HepG2 (cell line): Measurements from ENCODE around the gene BCKDHA.

ENCODE experiments used
- CSRNP1 ChIP-seq: sonication (generic); formaldehyde crosslinking; IDR thresholded peaks from 2 replicates; pipeline ENCODE4 v1.8.1; 2023; ENCODE audit warnings: mild to moderate bottlenecking, missing genetic modification reagents
- CTCF ChIP-seq: sonication (generic); formaldehyde crosslinking; IDR thresholded peaks from 2 replicates; pipeline ENCODE4 v1.5.0; 2020; ENCODE audit warnings: mild to moderate bottlenecking, missing genetic modification reagents, moderate library complexity
- FOXK1 ChIP-seq: sonication (generic); formaldehyde crosslinking; IDR thresholded peaks from 2 replicates; pipeline ENCODE4 v1.4.0; 2020; ENCODE audit warnings: low read depth, missing genetic modification reagents, borderline replicate concordance
- NFYB ChIP-seq: sonication (generic); formaldehyde crosslinking; IDR thresholded peaks from 2 replicates; pipeline ENCODE4 v1.4.0; 2020; ENCODE audit warnings: missing genetic modification reagents
- NR3C1 ChIP-seq: sonication (generic); formaldehyde crosslinking; IDR thresholded peaks from 2 replicates; pipeline ENCODE4 v1.4.0; 2020; ENCODE audit warnings: missing genetic modification reagents
- RBM22 ChIP-seq: fragments of 200-400 bp; formaldehyde crosslinking; optimal IDR thresholded peaks from 2 replicates; pipeline ENCODE3; 2017; ENCODE audit warnings: mild to moderate bottlenecking, low read length, moderate library complexity
- ZBTB20 ChIP-seq: sonication (generic); formaldehyde crosslinking; IDR thresholded peaks from 2 replicates; pipeline ENCODE4 v1.8.1; 2023; ENCODE audit warnings: missing genetic modification reagents, low read depth, mild to moderate bottlenecking, borderline replicate concordance
- ZBTB33 ChIP-seq: sonication (generic); formaldehyde crosslinking; IDR thresholded peaks from 2 replicates; pipeline ENCODE4 v1.4.0; 2020; ENCODE audit warnings: missing genetic modification reagents
- ZNF160 ChIP-seq: sonication (generic); formaldehyde crosslinking; IDR thresholded peaks from 2 replicates; pipeline ENCODE4 v1.8.0; 2022; ENCODE audit warnings: mild to moderate bottlenecking, inconsistent platforms, missing genetic modification reagents
- ZNF792 ChIP-seq: IDR thresholded peaks from 2 replicates; pipeline ENCODE4 v1.6.1; 2016

- no peak for TF ChIP-seq CTCF (CRISPR knock-in tag)
- no peak for TF ChIP-seq ZBTB33 (CRISPR knock-in tag)
- TF ChIP-seq CSRNP1 (CRISPR knock-in tag): no peak
- no peak for TF ChIP-seq ZBTB20 (CRISPR knock-in tag)
- no peak for TF ChIP-seq ZNF160 (CRISPR knock-in tag)
- no peak for TF ChIP-seq FOXK1
- no peak for TF ChIP-seq NFYB (CRISPR knock-in tag)
- TF ChIP-seq RBM22: no peak
- no peak for TF ChIP-seq NR3C1 (CRISPR knock-in tag)
- no peak for TF ChIP-seq ZNF792
Measured at GRCh38 chr19:41395355-41395754, 2.3 kb upstream of the BCKDHA start.
